Immature natural killer cell (primary cell): ENCODE measurements around the gene SLC10A7. TPM values are rescaled to one million over a fixed set of nuclear protein-coding genes. Genes with fewer than 3 reads are reported as not detected.

Experiments
- DNase-seq, 3 donors: peaks; one replicate each; pipeline ENCODE4 v3.0.0; 2022; ENCODE audit warnings: mixed read lengths in 1 of 3
- H3K27ac Mint-ChIP-seq, 6 donors: one replicate each; pipeline ENCODE4 v1.8.0; 2020; ENCODE audit warnings: mixed read lengths in 6 of 6, mild to moderate bottlenecking in 5 of 6, inconsistent platforms in 4 of 6, moderate library complexity in 3 of 6
- H3K27me3 Mint-ChIP-seq, 3 donors: one replicate each; pipeline ENCODE4 v1.8.0; 2020 to 2021; ENCODE audit warnings: low read depth in 3 of 3, mild to moderate bottlenecking in 3 of 3, mixed read lengths in 3 of 3, moderate library complexity in 3 of 3, inconsistent platforms in 1 of 3
- H3K36me3 Mint-ChIP-seq, 3 donors: one replicate each; pipeline ENCODE4 v1.8.0; 2020; ENCODE audit warnings: mixed read lengths in 3 of 3, inconsistent platforms in 2 of 3, mild to moderate bottlenecking in 2 of 3
- H3K4me1 Mint-ChIP-seq, 2 donors: one replicate each; pipeline ENCODE4 v1.8.0; 2020; ENCODE audit warnings: inconsistent platforms in 2 of 2, mild to moderate bottlenecking in 2 of 2, mixed read lengths in 2 of 2, moderate library complexity in 1 of 2
- H3K4me3 Mint-ChIP-seq, 5 donors: one replicate each; pipeline ENCODE4 v1.8.0; 2020; ENCODE audit warnings: mild to moderate bottlenecking in 5 of 5, mixed read lengths in 5 of 5, inconsistent platforms in 3 of 5, moderate library complexity in 3 of 5
- H3K9me3 Mint-ChIP-seq, 6 donors: one replicate each; pipeline ENCODE4 v1.8.0; 2020; ENCODE audit warnings: mild to moderate bottlenecking in 6 of 6, mixed read lengths in 6 of 6, inconsistent platforms in 4 of 6, moderate library complexity in 3 of 6
- polyA plus RNA-seq, 3 donors: library from polyadenylated mRNA; unstranded; fragments of 300-500 nt; fragmentation: Illumina TruSeq; gene quantifications; one replicate each; pipeline ENCODE4 v1.2.3, GENCODE V29; 2021

SLC10A7 gene, protein sequence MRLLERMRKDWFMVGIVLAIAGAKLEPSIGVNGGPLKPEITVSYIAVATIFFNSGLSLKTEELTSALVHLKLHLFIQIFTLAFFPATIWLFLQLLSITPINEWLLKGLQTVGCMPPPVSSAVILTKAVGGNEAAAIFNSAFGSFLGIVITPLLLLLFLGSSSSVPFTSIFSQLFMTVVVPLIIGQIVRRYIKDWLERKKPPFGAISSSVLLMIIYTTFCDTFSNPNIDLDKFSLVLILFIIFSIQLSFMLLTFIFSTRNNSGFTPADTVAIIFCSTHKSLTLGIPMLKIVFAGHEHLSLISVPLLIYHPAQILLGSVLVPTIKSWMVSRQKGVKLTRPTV
- 10 to 100 TPM in 1 of 3 donors, 1 to 10 TPM in 2; 8.0 to 13.4 (median 8.8) TPM for polyA plus RNA-seq

DNA sequence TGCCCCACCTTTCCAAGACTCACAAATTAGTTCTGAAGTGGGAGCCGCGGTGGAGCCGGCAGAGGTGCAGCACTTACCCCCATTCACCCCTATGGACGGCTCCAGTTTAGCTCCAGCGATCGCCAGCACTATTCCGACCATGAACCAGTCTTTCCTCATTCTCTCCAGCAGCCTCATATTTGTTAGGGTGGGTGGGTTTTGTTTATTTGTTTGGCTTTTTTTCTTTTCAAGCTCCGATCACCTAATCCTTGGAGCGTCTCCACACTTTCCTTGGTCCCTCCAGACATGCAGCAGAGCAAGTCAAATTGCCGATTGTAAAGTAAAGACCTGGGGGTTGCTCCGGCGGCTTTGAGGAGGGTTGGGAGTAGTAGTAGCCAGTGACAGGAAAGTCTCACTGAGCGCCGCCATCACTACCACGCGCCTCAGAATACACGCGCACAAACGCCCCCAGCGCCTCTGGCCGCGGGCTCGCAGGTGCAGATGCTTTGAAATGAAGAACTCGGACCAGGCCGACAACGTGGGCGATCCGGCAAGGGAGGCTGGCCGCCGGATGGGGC is at the start of gene SLC10A7:
Gene SLC10A7, minus strand, starts transcription at position 400 of the 557 bp plus-strand sequence. Its CDS starts 223 bp downstream, at position 177.
- DNase-seq, result peak; percentile 67 to 69 (median 68)
- Mint-ChIP-seq H3K9me3 (no peaks in the 10 kb centered on the region), H3K27me3 (peaks cover 0 to 2% (median 0%) of the 10 kb centered on the region in 3 donors), H3K4me3 (no peak within 1 kb of the TSS), H3K36me3 (peaks cover 0 to 1% (median 0%) of the 10 kb centered on the region in 3 donors), H3K27ac (peak within 1 kb of the TSS in 4 of 6 donors; percentile 69 to 85 (median 83)), H3K4me1 (peaks cover 18 to 31% of the 10 kb centered on the region in 2 donors)

DNA sequence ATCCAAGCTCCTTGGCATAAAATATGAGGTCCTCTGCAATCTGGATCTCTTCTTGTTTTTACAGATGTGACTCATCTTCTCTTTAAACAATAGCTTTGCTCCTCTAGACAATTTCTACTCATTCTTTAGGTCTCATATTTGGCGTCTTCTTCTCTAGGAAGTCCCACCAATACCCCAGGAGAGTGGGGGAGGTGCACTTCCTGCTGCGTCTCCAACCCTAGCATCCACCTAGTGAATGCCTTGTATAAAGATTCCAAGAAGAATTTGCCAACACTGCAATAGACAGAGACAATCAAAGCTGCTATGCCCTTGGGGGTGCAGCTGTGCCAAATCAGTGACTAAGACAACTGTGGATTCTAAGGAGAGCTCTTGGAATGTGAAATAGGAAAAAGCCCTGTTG is 45.7 kb upstream of the SLC10A7 start:
- Mint-ChIP-seq H3K27ac (no peak overlapping the region), H3K36me3 (no peaks in the 10 kb centered on the region), H3K4me1 (no peaks in the 10 kb centered on the region), H3K4me3 (no peak overlapping the region), H3K27me3 (peaks cover 0 to 13% (median under 1%) of the 10 kb centered on the region in 3 donors), H3K9me3 (peaks cover 0 to 2% (median 0%) of the 10 kb centered on the region in 6 donors)
- DNase-seq, result no peak

DNA sequence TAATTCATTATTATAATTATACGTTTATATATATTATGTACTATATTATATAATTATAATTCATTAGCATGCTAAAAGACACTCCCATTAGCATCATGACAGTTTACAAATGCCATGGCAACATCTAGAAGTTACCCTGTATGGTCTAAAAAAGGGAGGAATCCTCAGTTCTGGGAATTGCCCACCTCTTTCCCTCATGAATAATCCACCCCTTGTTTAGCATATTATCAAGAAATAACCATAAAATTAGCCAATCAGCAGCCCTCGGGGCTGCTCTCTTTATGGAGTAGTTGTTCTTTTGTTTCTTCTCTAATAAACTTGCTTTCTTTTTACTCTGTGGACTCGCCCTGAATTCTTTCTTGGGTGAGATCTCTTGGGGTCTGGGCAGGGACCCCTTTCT is 42.8 kb upstream of the SLC10A7 start:
- Mint-ChIP-seq H3K9me3 (peaks cover 0 to 17% (median 0%) of the 10 kb centered on the region in 6 donors), H3K27ac (no peak overlapping the region), H3K4me1 (no peaks in the 10 kb centered on the region), H3K27me3 (peaks cover 0 to 17% (median 3%) of the 10 kb centered on the region in 3 donors), H3K4me3 (no peak overlapping the region), H3K36me3 (no peaks in the 10 kb centered on the region)
- DNase-seq, result no peak

DNA sequence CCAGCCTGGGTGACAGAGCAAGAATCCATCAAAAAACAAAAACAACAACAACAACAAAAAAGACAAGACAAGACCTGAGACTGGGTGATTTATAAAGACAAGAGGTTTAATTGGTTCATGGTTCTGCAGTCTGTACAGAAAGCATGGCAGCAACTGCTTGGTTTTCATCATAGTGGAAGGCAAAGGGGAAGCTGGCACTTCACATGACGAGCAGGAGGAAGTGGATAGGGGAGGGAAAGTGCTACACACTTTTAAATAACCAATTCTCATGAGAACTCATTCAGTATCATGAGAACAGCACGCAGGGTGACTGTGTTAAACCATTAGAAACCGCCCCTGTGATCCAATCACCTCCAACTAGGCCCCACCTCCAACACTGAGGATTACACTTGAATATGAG is 28.4 kb upstream of the SLC10A7 start:
- Mint-ChIP-seq H3K27me3 (peaks cover 0 to 7% (median 2%) of the 10 kb centered on the region in 3 donors), H3K9me3 (peaks cover 0 to under 1% (median 0%) of the 10 kb centered on the region in 6 donors), H3K4me3 (no peak overlapping the region), H3K27ac (no peak overlapping the region), H3K36me3 (no peaks in the 10 kb centered on the region), H3K4me1 (no peaks in the 10 kb centered on the region)
- DNase-seq, result no peak

DNA sequence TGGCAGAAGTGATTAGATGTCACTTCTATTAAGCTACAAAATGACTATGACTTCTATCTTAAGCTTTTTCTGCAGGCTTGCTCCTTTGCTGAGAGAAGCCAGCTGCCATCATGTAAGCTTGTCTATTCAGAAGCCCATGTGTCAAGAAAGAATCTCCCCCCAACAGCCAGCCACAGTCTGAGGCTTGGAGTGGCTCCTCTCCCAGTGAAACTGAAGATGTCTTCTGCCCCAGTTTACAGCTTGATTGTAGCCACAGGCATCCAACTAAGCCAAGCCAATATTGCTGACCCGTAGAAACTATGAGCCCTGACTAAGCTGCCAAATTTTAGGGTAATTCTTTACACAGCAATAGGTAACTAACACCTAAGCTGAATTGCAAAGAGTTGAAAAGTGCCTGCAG is 26.7 kb upstream of the SLC10A7 start:
- Mint-ChIP-seq H3K27me3 (peaks cover 0 to 6% (median 2%) of the 10 kb centered on the region in 3 donors), H3K36me3 (peaks cover 0 to 4% (median 0%) of the 10 kb centered on the region in 3 donors), H3K27ac (no peak overlapping the region)

DNA sequence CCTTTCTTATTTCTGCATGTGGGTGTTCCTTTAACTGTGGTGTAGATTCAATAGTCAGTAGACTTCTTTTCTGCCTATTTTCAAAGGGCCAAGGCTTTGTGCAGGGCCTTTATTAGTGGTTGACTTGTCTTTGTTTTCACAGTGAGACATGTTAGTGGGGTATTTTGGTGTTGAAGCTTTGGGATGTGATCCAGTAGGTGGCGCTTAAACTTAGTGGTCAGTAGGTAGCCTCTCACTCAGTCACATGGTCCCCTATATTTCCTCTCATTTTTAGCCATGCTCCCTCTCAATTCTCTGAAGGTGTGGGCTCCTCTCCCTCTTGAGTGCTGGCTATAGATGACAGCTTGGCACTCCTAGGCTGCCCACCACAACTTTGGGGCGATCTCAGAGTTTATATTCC is 23.4 kb upstream of the SLC10A7 start:
- Mint-ChIP-seq H3K27me3 (peaks cover 0 to 13% (median 8%) of the 10 kb centered on the region in 3 donors), H3K4me3 (no peak overlapping the region), H3K27ac (no peak overlapping the region), H3K36me3 (peaks cover 0 to 4% (median 4%) of the 10 kb centered on the region in 3 donors), H3K4me1 (no peaks in the 10 kb centered on the region), H3K9me3 (peaks cover 5 to 21% (median 10%) of the 10 kb centered on the region in 6 donors)
- DNase-seq, result no peak

More for the DNA sequence above, 26.7 kb upstream of the SLC10A7 start:
- DNase-seq, result no peak
- no peaks in the 10 kb centered on the region for H3K4me1 Mint-ChIP-seq
- no peak overlapping the region for H3K4me3 Mint-ChIP-seq
- peaks cover 3 to 12% (median 4%) of the 10 kb centered on the region in 6 donors for H3K9me3 Mint-ChIP-seq

DNA sequence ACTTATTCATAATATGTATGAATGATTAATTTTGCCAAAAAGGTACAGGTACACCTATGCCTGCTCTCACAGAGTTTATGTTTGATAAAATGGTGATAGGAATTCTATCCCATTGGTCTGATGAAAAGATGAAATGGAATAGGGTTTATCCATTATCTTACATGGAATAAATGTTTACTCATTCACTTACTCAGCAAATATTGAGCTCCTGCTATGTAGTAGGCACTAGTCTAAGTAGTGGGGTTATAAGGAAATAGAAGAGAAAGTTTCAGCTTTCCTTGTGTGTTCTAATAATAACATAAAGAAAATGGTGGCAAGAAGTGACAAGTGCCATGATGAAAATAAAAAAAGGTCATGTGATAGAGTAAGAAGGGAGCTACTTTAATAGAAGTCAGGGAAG is 12.4 kb upstream of the SLC10A7 start:
- H3K9me3 Mint-ChIP-seq, result peaks cover 0 to 8% (median 4%) of the 10 kb centered on the region in 6 donors
- H3K27ac Mint-ChIP-seq, result no peak overlapping the region
- H3K36me3 Mint-ChIP-seq, result peaks cover 0 to 4% (median 0%) of the 10 kb centered on the region in 3 donors
- peaks cover 4 to 10% (median 6%) of the 10 kb centered on the region in 3 donors for H3K27me3 Mint-ChIP-seq
- H3K4me3 Mint-ChIP-seq, result no peak overlapping the region
- no peaks in the 10 kb centered on the region for H3K4me1 Mint-ChIP-seq
- no peak for DNase-seq

DNA sequence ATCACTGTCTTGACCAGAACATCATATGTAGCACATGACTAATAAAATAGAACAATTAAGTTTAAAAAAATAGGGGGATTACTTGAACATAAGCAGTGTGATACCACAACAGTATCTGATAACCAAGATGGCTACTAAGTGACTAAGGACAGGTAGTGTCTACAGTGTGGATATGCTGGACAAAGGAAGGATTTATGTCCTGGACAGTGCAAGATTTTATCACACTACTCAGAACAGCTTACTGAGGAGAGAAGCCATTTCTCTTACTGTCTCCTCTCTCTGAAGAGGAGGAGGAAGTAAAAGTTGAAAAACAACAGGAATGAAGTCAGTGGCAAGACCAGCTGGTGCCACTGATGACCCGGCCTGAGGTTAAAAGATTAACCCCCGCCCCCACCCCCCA is 4.0 kb upstream of the SLC10A7 start:
- peaks cover 0 to 4% (median 3%) of the 10 kb centered on the region in 3 donors for H3K36me3 Mint-ChIP-seq
- no peak overlapping the region for H3K27ac Mint-ChIP-seq
- peaks cover 0 to 4% (median 3%) of the 10 kb centered on the region in 6 donors for H3K9me3 Mint-ChIP-seq
- H3K27me3 Mint-ChIP-seq, result peaks cover 0 to 4% (median 1%) of the 10 kb centered on the region in 3 donors
- H3K4me1 Mint-ChIP-seq, result peaks cover 11 to 16% of the 10 kb centered on the region in 2 donors
- no peak overlapping the region for H3K4me3 Mint-ChIP-seq
- no peak for DNase-seq

DNA sequence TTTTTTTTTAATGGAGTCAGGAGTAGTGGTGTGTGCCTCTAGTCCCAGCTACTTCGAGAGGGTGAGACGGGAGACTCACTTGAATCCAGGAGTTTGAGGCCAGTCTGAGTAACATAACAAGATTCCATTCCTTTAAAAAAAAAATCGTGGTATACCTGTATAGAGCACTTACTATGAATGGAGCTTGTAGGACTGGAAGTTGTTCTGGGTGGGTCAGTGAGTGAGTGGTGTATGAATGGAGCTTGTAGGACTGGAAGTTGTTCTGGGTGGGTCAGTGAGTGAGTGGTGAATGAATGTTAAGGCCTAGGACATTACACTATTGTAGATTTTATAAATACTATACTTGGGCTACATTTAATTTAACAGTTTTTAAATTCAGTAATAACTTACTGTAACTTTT is 2.9 kb upstream of the SLC10A7 start:
- H3K27me3 Mint-ChIP-seq, result peaks cover 0 to 4% (median 0%) of the 10 kb centered on the region in 3 donors
- H3K4me3 Mint-ChIP-seq, result no peak overlapping the region
- no peak overlapping the region for H3K27ac Mint-ChIP-seq
- peaks cover 0 to 4% (median 3%) of the 10 kb centered on the region in 3 donors for H3K36me3 Mint-ChIP-seq
- DNase-seq, result no peak
- peaks cover 11 to 16% of the 10 kb centered on the region in 2 donors for H3K4me1 Mint-ChIP-seq
- no peaks in the 10 kb centered on the region for H3K9me3 Mint-ChIP-seq

DNA sequence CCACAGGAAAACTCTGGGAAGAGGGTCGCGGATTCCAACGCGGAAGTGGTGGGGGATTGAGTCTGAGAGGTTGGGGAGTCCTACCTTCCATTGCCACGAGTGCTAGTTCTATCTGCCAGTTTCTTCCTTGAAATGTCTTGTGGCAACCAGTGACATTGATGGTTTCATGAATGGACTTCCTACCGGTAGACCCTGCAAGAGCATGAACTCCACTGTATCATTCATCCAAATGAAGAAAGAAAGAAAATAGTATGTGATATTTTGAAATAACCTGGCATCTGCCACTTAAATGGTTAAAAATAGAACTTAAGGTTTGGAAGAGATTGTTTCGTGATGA is 1.1 kb upstream of the SLC10A7 start:
- H3K27me3 Mint-ChIP-seq, result peaks cover 0 to 4% (median 0%) of the 10 kb centered on the region in 3 donors

DNA sequence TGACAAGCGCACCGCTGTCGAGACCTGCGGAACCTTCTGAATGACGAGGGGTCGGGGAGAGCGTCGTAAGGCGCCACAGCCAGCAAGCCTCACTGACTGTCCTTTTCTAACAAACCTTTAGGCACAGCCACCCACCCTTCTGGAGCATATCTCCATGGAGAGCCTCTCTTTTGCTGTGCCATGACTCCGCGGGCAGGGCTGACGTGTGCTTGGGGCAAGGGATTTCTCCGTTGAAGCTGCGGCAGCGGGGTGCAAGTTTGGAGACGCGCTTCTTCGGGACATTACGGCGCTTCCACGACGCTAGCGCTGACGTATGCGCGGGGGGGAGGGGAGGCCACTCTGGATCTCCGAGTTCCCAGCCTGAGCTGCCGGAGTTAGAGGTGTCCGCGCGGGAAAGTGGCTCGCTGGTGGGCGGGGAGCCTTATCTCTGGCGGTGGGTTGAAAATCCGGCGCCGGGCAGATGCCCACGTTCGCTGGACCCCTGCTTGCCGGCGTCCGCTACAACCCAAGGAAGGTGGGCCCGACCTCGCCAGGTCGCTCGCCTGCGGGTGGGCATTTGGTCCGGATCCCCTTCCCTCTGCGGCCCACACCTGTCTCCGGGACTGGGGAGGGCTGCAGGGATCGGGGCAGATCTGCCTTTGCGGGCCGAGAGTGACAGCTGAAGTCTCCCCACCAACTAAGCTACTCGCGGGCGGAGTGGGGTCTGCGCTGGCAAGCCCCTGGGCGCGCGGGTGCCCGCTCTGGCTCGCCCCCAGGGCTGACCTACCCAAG is 543 bp upstream of the SLC10A7 start:
- DNase-seq, result peak; percentile 79 to 81 (median 80)
- H3K27ac Mint-ChIP-seq, result peak overlapping the region in 3 of 6 donors; percentile 81 to 85 (median 85)
- no peak overlapping the region for H3K4me3 Mint-ChIP-seq
- H3K27me3 Mint-ChIP-seq, result peaks cover 0 to 4% (median 0%) of the 10 kb centered on the region in 3 donors
- H3K36me3 Mint-ChIP-seq, result peaks cover 0 to 3% (median 0%) of the 10 kb centered on the region in 3 donors
- peaks cover 16 to 31% of the 10 kb centered on the region in 2 donors for H3K4me1 Mint-ChIP-seq
- no peaks in the 10 kb centered on the region for H3K9me3 Mint-ChIP-seq

More for the DNA sequence above, 1.1 kb upstream of the SLC10A7 start:
- Mint-ChIP-seq H3K9me3 (no peaks in the 10 kb centered on the region), H3K36me3 (peaks cover 0 to 4% (median 3%) of the 10 kb centered on the region in 3 donors), H3K4me3 (no peak overlapping the region), H3K4me1 (peaks cover 16 to 26% of the 10 kb centered on the region in 2 donors), H3K27ac (peak overlapping the region in 5 of 6 donors; percentile 69 to 85 (median 81))
- DNase-seq, result no peak

DNA sequence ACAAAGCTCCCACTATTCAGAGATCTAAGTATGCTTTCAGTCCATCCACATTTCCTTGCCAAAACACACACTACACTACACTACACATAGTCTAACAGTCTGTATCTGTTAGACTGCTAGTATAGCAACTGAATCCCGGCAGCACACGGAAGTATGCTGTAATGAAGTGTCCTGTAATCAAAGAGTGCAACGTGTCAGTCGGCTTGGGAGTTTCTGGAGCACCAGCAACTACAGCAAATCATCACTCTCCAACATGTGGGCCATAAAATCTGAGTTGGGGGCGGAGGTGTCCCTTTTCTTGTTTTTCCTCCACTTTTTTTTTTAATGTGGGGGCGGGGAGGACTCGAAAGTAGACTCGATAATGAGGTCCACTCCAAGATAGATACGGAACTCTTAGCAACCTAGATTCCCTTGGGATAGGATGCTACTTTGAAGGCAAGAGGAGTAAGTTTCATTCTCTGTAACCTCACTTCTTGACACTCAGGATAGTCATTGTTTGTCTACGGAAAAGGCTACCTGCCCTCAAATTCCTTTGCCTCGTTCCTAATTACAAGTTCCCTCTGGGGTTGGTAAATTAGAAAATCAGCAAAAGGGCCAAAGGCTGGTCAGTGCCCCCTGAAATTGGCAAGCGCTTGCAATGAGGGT is 722 bp downstream of the SLC10A7 start:
- DNase-seq, result peak; percentile 17 to 31 (median 20)
- H3K27ac Mint-ChIP-seq, result no peak overlapping the region
- no peaks in the 10 kb centered on the region for H3K27me3 Mint-ChIP-seq
- no peaks in the 10 kb centered on the region for H3K9me3 Mint-ChIP-seq
- H3K4me1 Mint-ChIP-seq, result peaks cover 18 to 31% of the 10 kb centered on the region in 2 donors
- no peak overlapping the region for H3K4me3 Mint-ChIP-seq
- peaks cover 3% of the 10 kb centered on the region in 3 donors for H3K36me3 Mint-ChIP-seq

DNA sequence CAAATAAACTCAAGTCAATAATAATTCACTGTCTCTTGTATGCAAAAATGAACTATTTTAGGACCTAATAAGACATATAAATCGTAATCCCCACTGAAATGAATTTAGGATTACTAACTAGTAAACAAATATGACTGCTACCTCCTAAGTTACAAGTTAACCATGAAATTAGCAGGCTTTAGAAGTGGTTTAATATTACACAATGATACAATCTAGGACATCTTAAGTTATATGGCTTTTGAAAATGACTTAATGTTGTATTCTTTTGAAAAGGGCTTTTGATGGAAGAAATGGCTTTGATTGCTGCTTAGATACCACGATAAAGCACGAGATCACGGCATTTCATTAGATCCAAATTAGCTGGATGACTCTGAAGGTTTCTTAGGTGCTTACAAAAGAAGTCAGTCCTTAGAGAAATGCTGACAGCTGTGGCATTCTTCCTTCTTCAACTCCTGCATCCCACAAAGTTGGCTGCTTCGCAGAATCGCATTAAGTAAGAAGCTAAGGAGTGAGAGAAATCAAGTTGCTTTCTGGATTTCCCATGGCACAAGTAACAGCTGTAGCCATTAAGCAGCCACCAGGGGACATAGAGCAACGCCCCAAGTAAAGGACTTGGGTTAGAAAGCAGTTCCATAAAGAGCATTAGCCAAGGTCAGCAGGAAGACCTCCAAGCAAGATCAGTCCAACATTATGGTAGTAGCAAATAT is 6.9 kb downstream of the SLC10A7 start:
- no peak for DNase-seq
- Mint-ChIP-seq H3K4me3 (no peak overlapping the region), H3K27me3 (no peaks in the 10 kb centered on the region), H3K4me1 (peaks cover 6 to 15% of the 10 kb centered on the region in 2 donors), H3K9me3 (no peaks in the 10 kb centered on the region), H3K27ac (no peak overlapping the region), H3K36me3 (peaks cover 4 to 15% (median 10%) of the 10 kb centered on the region in 3 donors)
